GM18499 (cell line): ENCODE data around the gene POP5.
"Not testable (repeated sequence)": the region's sequence is repeated elsewhere in the genome, so short reads cannot be mapped to it uniquely, and the experiment has no call there.

ENCODE experiments used
- ATAC-seq: cut with Tn5 transposase; IDR thresholded peaks from one replicate; pipeline ENCODE4 v1.9.1; 2021; ENCODE audit warnings: moderate number of reproducible peaks; ENCODE audit not compliant: insufficient read depth, unreplicated experiment

POP5 gene

GRCh38 chr12:120539303-120539702 lies 41.9 kb downstream of the POP5 start:
- ATAC-seq: no peak

- no peak for ATAC-seq
Observed at GRCh38 chr12:120538281-120539156, 42.7 kb downstream of the POP5 start.

GRCh38 chr12:120537856-120538220 lies 43.4 kb downstream of the POP5 start:
- no peak for ATAC-seq

- no peak for ATAC-seq
Observed at GRCh38 chr12:120536064-120536791, 45.0 kb downstream of the POP5 start.

GRCh38 chr12:120534703-120535655 lies 46.2 kb downstream of the POP5 start:
- no peak for ATAC-seq

- no peak for ATAC-seq
Observed at GRCh38 chr12:120534203-120534702, 46.9 kb downstream of the POP5 start, which contains the start of gene RNF10. TSS of gene RNF10 (plus strand) at chr12:120534356. CDS start at chr12:120534812, 456 bp downstream.

GRCh38 chr12:120532701-120533238 lies 48.4 kb downstream of the POP5 start:
- no peak for ATAC-seq

GRCh38 chr12:120530418-120530761 lies 50.8 kb downstream of the POP5 start:
- not testable (repeated sequence) for ATAC-seq

GRCh38 chr12:120529641-120530417 lies 51.4 kb downstream of the POP5 start:
- ATAC-seq: no peak

GRCh38 chr12:120528861-120529525 lies 52.2 kb downstream of the POP5 start, which contains the start of gene COQ5:
TSS of gene COQ5 (minus strand) at chr12:120529158. CDS start at chr12:120529141, 17 bp downstream.
- no peak for ATAC-seq
